GM21529 (cell line): ENCODE measurements around the gene NOL9.
"Not testable (repeated sequence)": the region's sequence is repeated elsewhere in the genome, so short reads cannot be mapped to it uniquely, and the experiment has no call there.

Source experiments
- ATAC-seq: cut with Tn5 transposase; IDR thresholded peaks from one replicate; pipeline ENCODE4 v1.9.1; 2021; ENCODE audit not compliant: unreplicated experiment

The NOL9 gene

GRCh38 chr1:6554031-6554906 is at the start of gene NOL9:
Gene NOL9, minus strand, starts transcription at chr1:6554513. Its CDS starts 11 bp downstream, at chr1:6554502.
- peak; percentile 93 for ATAC-seq

GRCh38 chr1:6603238-6603914 is 49.1 kb upstream of the NOL9 start:
- ATAC-seq: peak; percentile 31

GRCh38 chr1:6602669-6603237 is 48.4 kb upstream of the NOL9 start, which contains the start of gene KLHL21:
Gene KLHL21, minus strand, starts transcription at chr1:6602869. Its CDS starts 52 bp downstream, at chr1:6602817.
- peak; percentile 49 for ATAC-seq

- ATAC-seq: peak; percentile 25
Observed at GRCh38 chr1:6601923-6602668, 47.8 kb upstream of the NOL9 start.

GRCh38 chr1:6601049-6601922 is 47.0 kb upstream of the NOL9 start:
- peak; percentile 33 for ATAC-seq

GRCh38 chr1:6600410-6601048 is 46.2 kb upstream of the NOL9 start:
- peak; percentile 2 for ATAC-seq

- ATAC-seq: not testable (repeated sequence)
Observed at GRCh38 chr1:6599991-6600390, 45.7 kb upstream of the NOL9 start.

GRCh38 chr1:6599141-6599975 is 45.0 kb upstream of the NOL9 start:
- ATAC-seq: no peak

GRCh38 chr1:6597777-6598131 is 43.4 kb upstream of the NOL9 start:
- ATAC-seq: no peak

- ATAC-seq: no peak
Observed at GRCh38 chr1:6596886-6597776, 42.8 kb upstream of the NOL9 start.

- no peak for ATAC-seq
Observed at GRCh38 chr1:6596351-6596750, 42.0 kb upstream of the NOL9 start.

- ATAC-seq: no peak
Observed at GRCh38 chr1:6594977-6595740, 40.8 kb upstream of the NOL9 start.

- no peak for ATAC-seq
Observed at GRCh38 chr1:6593810-6594209, 39.5 kb upstream of the NOL9 start.

- ATAC-seq: no peak
Observed at GRCh38 chr1:6592865-6593593, 38.7 kb upstream of the NOL9 start.

GRCh38 chr1:6592441-6592840 is 38.1 kb upstream of the NOL9 start:
- no peak for ATAC-seq

GRCh38 chr1:6591644-6592043 is 37.3 kb upstream of the NOL9 start:
- no peak for ATAC-seq
